ENCODE data around the gene INS. TPM values are rescaled to one million over a fixed set of nuclear protein-coding genes. Genes with fewer than 3 reads are reported as not detected.

INS gene
- total RNA-seq, 4 donors from 2014 or later, result not detected

DNA sequence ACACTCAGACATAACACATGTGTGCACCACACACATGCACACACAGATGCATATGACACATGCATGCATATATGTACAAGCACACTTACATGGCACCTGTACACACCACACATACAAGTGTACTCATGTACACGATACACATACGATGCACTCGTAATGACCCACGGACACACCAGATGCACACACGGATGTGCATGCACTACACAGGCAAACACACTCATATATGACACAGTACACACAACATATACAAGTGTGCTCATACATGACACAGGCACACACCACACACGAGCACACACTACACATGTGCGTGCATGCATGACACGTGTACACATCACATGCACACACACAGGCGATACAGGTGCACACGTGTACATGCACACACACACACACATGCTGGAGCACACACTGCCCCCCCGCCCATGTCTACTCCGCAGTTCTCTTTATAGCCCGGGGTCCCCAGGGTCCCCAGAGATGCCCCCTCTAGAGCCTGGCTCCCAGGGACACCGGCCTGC lies 15.4 kb upstream of the INS start:
- Histone ChIP-seq H3K36me3 (no peaks in the 10 kb centered on the region), H3K4me1 (no peaks in the 10 kb centered on the region), H3K27ac (no peak overlapping the region), H3K27me3 (peaks cover 14% of the 10 kb centered on the region), H3K9me3 (no peaks in the 10 kb centered on the region), H3K4me3 (no peak overlapping the region)
- WGBS, 2 donors (ENCODE audit: low coverage in 1 of 2), result 80 to 90% methylated on average over 1 to 14 of the region's 14 CpGs
- in situ Hi-C loops (cut with MboI; ENCODE audit: low pct_ligation_motif_present in 1 of 4, low pct_unique_long_range_greater_than_20kb in 1 of 4, low sequenced_read_pairs in 3 of 4) (loop anchor here in 1 of 4 donors (25.0 kb wide), 2 partner anchors 111 to 236 kb away; partner anchors contain the start of gene TSSC4), intact Hi-C loops (cut with DNase I; ENCODE audit: low total_unique reads) (no loop called here)
- TF ChIP-seq POLR2AphosphoS5 (IDR thresholded peaks at IDR 0.05) (no peak), POLR2A (IDR thresholded peaks at IDR 0.05) (no peak), EP300 (IDR thresholded peaks at IDR 0.05; ENCODE audit: low read depth) (no peak)
- TF ChIP-seq, protein P1, sequence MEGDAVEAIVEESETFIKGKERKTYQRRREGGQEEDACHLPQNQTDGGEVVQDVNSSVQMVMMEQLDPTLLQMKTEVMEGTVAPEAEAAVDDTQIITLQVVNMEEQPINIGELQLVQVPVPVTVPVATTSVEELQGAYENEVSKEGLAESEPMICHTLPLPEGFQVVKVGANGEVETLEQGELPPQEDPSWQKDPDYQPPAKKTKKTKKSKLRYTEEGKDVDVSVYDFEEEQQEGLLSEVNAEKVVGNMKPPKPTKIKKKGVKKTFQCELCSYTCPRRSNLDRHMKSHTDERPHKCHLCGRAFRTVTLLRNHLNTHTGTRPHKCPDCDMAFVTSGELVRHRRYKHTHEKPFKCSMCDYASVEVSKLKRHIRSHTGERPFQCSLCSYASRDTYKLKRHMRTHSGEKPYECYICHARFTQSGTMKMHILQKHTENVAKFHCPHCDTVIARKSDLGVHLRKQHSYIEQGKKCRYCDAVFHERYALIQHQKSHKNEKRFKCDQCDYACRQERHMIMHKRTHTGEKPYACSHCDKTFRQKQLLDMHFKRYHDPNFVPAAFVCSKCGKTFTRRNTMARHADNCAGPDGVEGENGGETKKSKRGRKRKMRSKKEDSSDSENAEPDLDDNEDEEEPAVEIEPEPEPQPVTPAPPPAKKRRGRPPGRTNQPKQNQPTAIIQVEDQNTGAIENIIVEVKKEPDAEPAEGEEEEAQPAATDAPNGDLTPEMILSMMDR (IDR thresholded peaks at IDR 0.05), result no peak
- no peak for DNase-seq

DNA sequence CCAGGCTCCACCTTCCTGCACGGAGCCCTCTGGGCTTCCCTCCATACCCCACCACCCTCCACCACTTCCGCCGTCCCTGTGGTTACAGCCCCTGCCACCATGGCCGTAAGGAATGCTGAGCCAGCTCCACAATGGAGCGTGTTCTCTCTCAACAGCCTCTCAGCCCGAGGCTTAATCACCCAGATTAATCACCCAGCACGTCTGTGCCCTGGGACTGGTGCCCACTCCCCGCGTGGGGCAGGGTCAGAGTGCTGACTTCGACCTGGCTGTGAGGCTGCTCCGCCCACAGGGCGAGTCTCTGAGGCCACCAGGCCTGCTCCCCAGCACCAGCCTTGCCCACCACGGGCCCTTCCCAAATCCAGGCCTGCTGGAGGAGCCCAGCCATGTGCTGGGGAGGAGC lies 14.7 kb upstream of the INS start:
- Histone ChIP-seq H3K36me3 (no peaks in the 10 kb centered on the region), H3K27me3 (peaks cover 8% of the 10 kb centered on the region), H3K4me1 (no peaks in the 10 kb centered on the region), H3K27ac (no peak overlapping the region), H3K9me3 (no peaks in the 10 kb centered on the region), H3K4me3 (no peak overlapping the region)
- in situ Hi-C loops (cut with MboI; ENCODE audit: low pct_ligation_motif_present in 1 of 4, low pct_unique_long_range_greater_than_20kb in 1 of 4, low sequenced_read_pairs in 3 of 4), result loop anchor here in 1 of 4 donors (25.0 kb wide), 2 partner anchors 112 to 237 kb away; partner anchors contain the start of gene TSSC4
- 48% methylated on average over 12 of the region's 13 CpGs; no CpG with 5 or more reads in 1 of the 2 donors for WGBS, 2 donors (ENCODE audit: low coverage in 1 of 2)
- TF ChIP-seq POLR2AphosphoS5 (IDR thresholded peaks at IDR 0.05) (no peak), POLR2A (IDR thresholded peaks at IDR 0.05) (no peak), EP300 (IDR thresholded peaks at IDR 0.05; ENCODE audit: low read depth) (no peak)
- TF ChIP-seq, protein P1 (IDR thresholded peaks at IDR 0.05), result no peak
- DNase-seq, result no peak
- intact Hi-C loops (cut with DNase I; ENCODE audit: low total_unique reads), result no loop called here

DNA sequence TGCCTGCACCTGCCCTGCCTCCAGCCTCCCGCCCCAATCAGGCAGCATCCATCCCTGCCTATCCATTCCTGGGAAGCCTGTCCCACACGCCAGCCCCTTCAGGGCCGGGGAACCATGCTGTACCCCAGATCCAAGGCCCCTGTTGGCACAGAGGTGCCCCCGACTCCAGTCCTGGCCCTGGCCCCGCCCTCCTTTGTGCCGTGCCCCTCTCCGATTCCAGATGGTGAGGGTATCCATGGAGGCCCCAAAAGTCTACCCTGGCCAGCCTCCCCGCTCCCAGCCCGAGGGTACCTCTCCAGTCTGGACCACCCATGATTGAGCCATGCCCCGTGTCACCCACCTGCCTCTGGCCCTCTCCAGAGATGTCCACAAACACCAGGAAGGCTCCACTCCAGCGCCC lies 13.4 kb upstream of the INS start:
- TF ChIP-seq POLR2AphosphoS5 (IDR thresholded peaks at IDR 0.05) (no peak), POLR2A (IDR thresholded peaks at IDR 0.05) (no peak), EP300 (IDR thresholded peaks at IDR 0.05; ENCODE audit: low read depth) (no peak)
- TF ChIP-seq, protein P1 (IDR thresholded peaks at IDR 0.05), result no peak
- Histone ChIP-seq H3K36me3 (no peaks in the 10 kb centered on the region), H3K4me1 (no peaks in the 10 kb centered on the region), H3K27ac (no peak overlapping the region), H3K27me3 (peaks cover 6% of the 10 kb centered on the region), H3K9me3 (no peaks in the 10 kb centered on the region), H3K4me3 (no peak overlapping the region)
- intact Hi-C loops (cut with DNase I; ENCODE audit: low total_unique reads) (no loop called here), in situ Hi-C loops (cut with MboI; ENCODE audit: low pct_ligation_motif_present in 1 of 4, low pct_unique_long_range_greater_than_20kb in 1 of 4, low sequenced_read_pairs in 3 of 4) (loop anchor here in 3 of 4 donors (25.0 kb wide), 2 partner anchors 462 to 487 kb away; partner anchors contain the start of gene KRTAP5-6 (in 2 of the 3))
- DNase-seq, result no peak
- 78% methylated on average over 11 of the region's 11 CpGs; no CpG with 5 or more reads in 1 of the 2 donors for WGBS, 2 donors (ENCODE audit: low coverage in 1 of 2)

DNA sequence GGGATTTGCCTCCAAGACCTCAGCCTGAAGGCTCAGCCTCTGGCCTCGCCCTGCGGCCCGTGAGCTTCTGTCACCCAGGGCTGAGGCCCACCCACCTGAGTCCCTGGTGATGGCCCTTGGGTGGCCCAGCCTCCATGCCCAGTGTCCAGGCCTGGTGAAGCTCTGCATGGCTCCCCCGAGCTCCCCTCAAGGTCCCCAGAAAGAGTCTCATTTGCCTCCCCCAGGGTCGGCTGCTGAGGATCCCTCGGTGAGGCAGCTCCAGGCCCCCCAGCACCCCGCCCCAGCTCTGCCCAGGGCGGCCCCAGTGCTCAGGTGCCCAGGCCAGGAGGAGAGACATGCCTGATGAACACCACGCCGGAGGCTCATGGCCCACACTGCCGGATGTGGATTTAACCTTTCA lies 12.8 kb upstream of the INS start:
- intact Hi-C loops (cut with DNase I; ENCODE audit: low total_unique reads) (no loop called here), in situ Hi-C loops (cut with MboI; ENCODE audit: low pct_ligation_motif_present in 1 of 4, low pct_unique_long_range_greater_than_20kb in 1 of 4, low sequenced_read_pairs in 3 of 4) (loop anchor here in 3 of 4 donors (25.0 kb wide), 2 partner anchors 461 to 486 kb away; partner anchors contain the start of gene KRTAP5-6 (in 2 of the 3))
- WGBS, 2 donors (ENCODE audit: low coverage in 1 of 2), result 59% methylated on average over 7 of the region's 11 CpGs; no CpG with 5 or more reads in 1 of the 2 donors
- no peak for DNase-seq
- Histone ChIP-seq H3K36me3 (no peaks in the 10 kb centered on the region), H3K27me3 (peaks cover 8% of the 10 kb centered on the region), H3K4me1 (no peaks in the 10 kb centered on the region), H3K4me3 (no peak overlapping the region), H3K9me3 (no peaks in the 10 kb centered on the region), H3K27ac (no peak overlapping the region)
- no peak for TF ChIP-seq POLR2A (IDR thresholded peaks at IDR 0.05)
- TF ChIP-seq POLR2AphosphoS5 (IDR thresholded peaks at IDR 0.05), result no peak

All from transverse colon (tissue), 4 donors.